ENCODE data around the gene VAMP2. TPM values are rescaled to one million over a fixed set of nuclear protein-coding genes. Genes with fewer than 3 reads are reported as not detected.

Gene VAMP2
- total RNA-seq, 1 experiment from 2014 or later = 22.1 TPM

GRCh38 chr17:8145811-8146210, 16.9 kb downstream of the VAMP2 start:
- TF ChIP-seq CTCF (IDR thresholded peaks at IDR 0.05; ENCODE audit: unreplicated experiment) = no peak
- Mint-ChIP-seq H3K27ac (ENCODE audit: unreplicated experiment) (no peak overlapping the region), H3K4me3 (ENCODE audit: low read depth, unreplicated experiment) (no peak overlapping the region), H3K9me3 (ENCODE audit: low read depth, unreplicated experiment) (no peaks in the 10 kb centered on the region), H3K4me1 (ENCODE audit: low read depth, unreplicated experiment) (no peaks in the 10 kb centered on the region), H3K36me3 (ENCODE audit: insufficient read depth, unreplicated experiment) (peaks cover 32% of the 10 kb centered on the region), H3K27me3 (ENCODE audit: unreplicated experiment) (no peaks in the 10 kb centered on the region)
- CTCF ChIA-PET = no interaction called here
- BruUV-seq (replicated peaks) = no TSS peak
- intact Hi-C loops (cut with micrococcal nuclease; ENCODE audit: unreplicated experiment) = no loop called here
- DNase-seq = no peak

DNA sequence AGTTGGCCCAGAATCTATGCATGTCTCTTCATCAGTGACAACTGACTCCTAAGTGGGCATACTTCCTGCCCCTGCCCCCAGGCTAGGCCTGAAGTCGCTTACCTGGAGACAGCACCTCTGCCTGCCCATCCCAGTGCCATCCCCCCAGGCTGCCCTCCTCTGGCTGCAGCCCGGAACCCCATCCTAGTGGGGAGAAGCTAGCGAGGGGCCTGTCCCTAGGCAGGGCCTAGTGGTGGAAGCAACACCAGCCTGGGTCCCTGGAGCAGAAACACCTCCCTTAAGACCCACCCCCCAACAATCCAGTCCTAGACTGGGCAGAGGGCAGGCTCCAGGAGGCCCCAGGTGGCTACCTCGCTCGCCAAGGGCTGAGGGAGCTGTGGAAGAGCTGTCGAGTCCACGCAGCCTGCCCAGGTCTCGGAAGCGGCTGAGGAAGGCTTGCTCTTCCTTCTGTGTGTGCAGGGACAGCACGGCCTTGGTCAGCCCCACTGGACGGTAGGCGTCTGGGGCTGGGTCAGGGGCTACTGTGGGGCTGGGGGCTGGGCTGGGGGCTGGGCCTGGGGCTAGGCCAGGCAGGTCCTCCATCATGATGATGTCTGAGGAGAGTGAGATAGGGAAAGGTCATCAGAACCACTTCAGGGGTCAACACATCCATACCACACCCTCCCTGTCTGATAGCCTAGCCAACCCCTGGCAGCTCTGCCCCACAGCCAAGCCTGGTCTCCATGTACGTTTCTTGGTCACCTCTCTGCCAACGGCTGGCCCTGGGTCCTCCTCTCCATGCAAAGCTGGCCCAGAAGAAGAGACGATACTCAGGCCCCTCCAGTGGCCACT, 18.1 kb downstream of the VAMP2 start:
- Mint-ChIP-seq H3K9me3 (ENCODE audit: low read depth, unreplicated experiment) (no peaks in the 10 kb centered on the region), H3K36me3 (ENCODE audit: insufficient read depth, unreplicated experiment) (peaks cover 39% of the 10 kb centered on the region), H3K4me3 (ENCODE audit: low read depth, unreplicated experiment) (no peak overlapping the region), H3K4me1 (ENCODE audit: low read depth, unreplicated experiment) (no peaks in the 10 kb centered on the region), H3K27ac (ENCODE audit: unreplicated experiment) (no peak overlapping the region), H3K27me3 (ENCODE audit: unreplicated experiment) (no peaks in the 10 kb centered on the region)
- DNase-seq = no peak
- CTCF ChIA-PET = no interaction called here
- intact Hi-C loops (cut with micrococcal nuclease; ENCODE audit: unreplicated experiment) = no loop called here
- BruUV-seq (replicated peaks) = no TSS peak
- no peak for TF ChIP-seq CTCF (IDR thresholded peaks at IDR 0.05; ENCODE audit: unreplicated experiment)

GRCh38 chr17:8143581-8144400, 19.0 kb downstream of the VAMP2 start:
- H3K27me3 Mint-ChIP-seq (ENCODE audit: unreplicated experiment) = no peaks in the 10 kb centered on the region
- TF ChIP-seq CTCF (IDR thresholded peaks at IDR 0.05; ENCODE audit: unreplicated experiment) = no peak
- CTCF ChIA-PET = no interaction called here
- no peak for DNase-seq
- H3K36me3 Mint-ChIP-seq (ENCODE audit: insufficient read depth, unreplicated experiment) = peaks cover 39% of the 10 kb centered on the region
- no TSS peak for BruUV-seq (replicated peaks)
- H3K9me3 Mint-ChIP-seq (ENCODE audit: low read depth, unreplicated experiment) = no peaks in the 10 kb centered on the region
- intact Hi-C loops (cut with micrococcal nuclease; ENCODE audit: unreplicated experiment) = no loop called here
- H3K4me3 Mint-ChIP-seq (ENCODE audit: low read depth, unreplicated experiment) = no peak overlapping the region
- no peak overlapping the region for H3K27ac Mint-ChIP-seq (ENCODE audit: unreplicated experiment)
- no peaks in the 10 kb centered on the region for H3K4me1 Mint-ChIP-seq (ENCODE audit: low read depth, unreplicated experiment)

GRCh38 chr17:8142887-8143580, 19.7 kb downstream of the VAMP2 start:
- Mint-ChIP-seq H3K4me1 (ENCODE audit: low read depth, unreplicated experiment) (no peaks in the 10 kb centered on the region), H3K27me3 (ENCODE audit: unreplicated experiment) (no peaks in the 10 kb centered on the region), H3K36me3 (ENCODE audit: insufficient read depth, unreplicated experiment) (peaks cover 33% of the 10 kb centered on the region), H3K9me3 (ENCODE audit: low read depth, unreplicated experiment) (no peaks in the 10 kb centered on the region), H3K27ac (ENCODE audit: unreplicated experiment) (no peak overlapping the region), H3K4me3 (ENCODE audit: low read depth, unreplicated experiment) (no peak overlapping the region)
- intact Hi-C loops (cut with micrococcal nuclease; ENCODE audit: unreplicated experiment) = no loop called here
- TF ChIP-seq CTCF (IDR thresholded peaks at IDR 0.05; ENCODE audit: unreplicated experiment) = no peak
- no TSS peak for BruUV-seq (replicated peaks)
- no peak for DNase-seq
- CTCF ChIA-PET = no interaction called here
